Caco-2 (cell line): ENCODE measurements around the gene PEX6. TPM values are rescaled to one million over a fixed set of nuclear protein-coding genes. Genes with fewer than 3 reads are reported as not detected.

Source experiments
- BruUV-seq: library from RNA; stranded (reverse); fragments of 400-500 nt; replicated peaks from 2 replicates; lab custom pipeline; 2021; lab: Mats Ljungman, UMichigan
- CTCF ChIA-PET: fragments of 300-600 bp; sonication (Branson Sonifier 250); formaldehyde crosslinking; loops from one replicate; lab custom pipeline; 2022; ENCODE audit warnings: antibody characterized with exemption; lab: Charles Lee
- POLR2A ChIA-PET: fragments of 300-600 bp; sonication (Branson Sonifier 250); formaldehyde crosslinking; loops from one replicate; lab custom pipeline; 2022; ENCODE audit warnings: antibody characterized with exemption; lab: Charles Lee
- DNase-seq, 2 experiments: peaks; one replicate each; pipeline versions ENCODE4 v3.0.0 to v3.0.0-alpha.2; 2020 to 2022
- H3K27me3 ChIP-seq: replicated peaks from 2 replicates; pipeline ENCODE4 v1.6.0; 2011; ENCODE audit warnings: low read length; ENCODE audit not compliant: control insufficient read depth, insufficient read depth
- H3K36me3 ChIP-seq: 2 replicates; pipeline ENCODE4 v1.5.1; 2011; ENCODE audit warnings: low read length; ENCODE audit not compliant: control insufficient read depth, insufficient read depth
- H3K4me1 ChIP-seq: fragments of 250-450 bp; sonication (Bioruptor Pico); 2 replicates; pipeline ENCODE4 v1.5.1; 2020; ENCODE audit warnings: mild to moderate bottlenecking
- H3K4me3 ChIP-seq: 2 replicates; pipeline ENCODE4 v1.5.1; 2011; ENCODE audit warnings: low read depth, mild to moderate bottlenecking, control low read depth, low read length
- H3K9me3 ChIP-seq: fragments of 250-450 bp; sonication (Bioruptor Pico); 2 replicates; pipeline ENCODE4 v1.5.1; 2020; ENCODE audit warnings: mild to moderate bottlenecking, moderate library complexity
- H3K27ac Mint-ChIP-seq: one replicate; pipeline ENCODE4 v1.8.0; 2022; ENCODE audit warnings: mixed read lengths; ENCODE audit not compliant: unreplicated experiment
- H3K27me3 Mint-ChIP-seq: one replicate; pipeline ENCODE4 v1.8.0; 2022; ENCODE audit warnings: mixed read lengths; ENCODE audit not compliant: insufficient read depth, unreplicated experiment
- H3K36me3 Mint-ChIP-seq: one replicate; pipeline ENCODE4 v1.8.0; 2022; ENCODE audit warnings: mild to moderate bottlenecking, mixed read lengths; ENCODE audit not compliant: insufficient read depth, unreplicated experiment
- H3K4me1 Mint-ChIP-seq: one replicate; pipeline ENCODE4 v1.8.0; 2022; ENCODE audit warnings: low read depth, mixed read lengths; ENCODE audit not compliant: unreplicated experiment
- H3K4me3 Mint-ChIP-seq: one replicate; pipeline ENCODE4 v1.8.0; 2022; ENCODE audit warnings: mild to moderate bottlenecking, moderate library complexity, mixed read lengths; ENCODE audit not compliant: unreplicated experiment
- H3K9me3 Mint-ChIP-seq: one replicate; pipeline ENCODE4 v1.8.0; 2022; ENCODE audit warnings: mixed read lengths; ENCODE audit not compliant: unreplicated experiment
- CTCF ChIP-seq, 2 experiments: fragments of 200-600 bp in 1 of 2; IDR thresholded peaks; 1 replicate in 1 of 2; 2 replicates in 1 of 2; pipeline versions ENCODE4 v1.5.1 to v1.8.0; 2011 to 2022; ENCODE audit warnings: antibody characterized with exemption in 1 of 2, control low read depth in 1 of 2, inconsistent platforms in 1 of 2, low read depth in 1 of 2, low read length in 1 of 2, mild to moderate bottlenecking in 1 of 2, moderate library complexity in 1 of 2; ENCODE audit not compliant: insufficient read depth in 1 of 2, severe bottlenecking in 1 of 2, unreplicated experiment in 1 of 2
- intact Hi-C: fragments of 100-400 bp; cut with micrococcal nuclease; formaldehyde crosslinking; loops from one replicate; pipeline ENCODE4 v1.10.0; 2022; ENCODE audit not compliant: unreplicated experiment
- total RNA-seq: library from RNA; stranded (reverse); gene quantifications from 2 replicates; pipeline ENCODE4 v1.2.3, GENCODE V29; 2022

Gene PEX6
- total RNA-seq, 1 experiment from 2014 or later, result 6.9 TPM

GRCh38 chr6:42923666-42924065, 55.3 kb downstream of the PEX6 start:
- Mint-ChIP-seq H3K27ac (no peak overlapping the region), H3K27me3 (no peaks in the 10 kb centered on the region), H3K9me3 (no peaks in the 10 kb centered on the region), H3K4me1 (no peaks in the 10 kb centered on the region), H3K4me3 (no peak overlapping the region), H3K36me3 (no peaks in the 10 kb centered on the region)
- ChIA-PET CTCF (no interaction called here), POLR2A (no interaction called here)
- no TSS peak for BruUV-seq
- Histone ChIP-seq H3K4me3 (no peak overlapping the region), H3K27me3 (no peaks in the 10 kb centered on the region), H3K4me1 (peaks cover 4% of the 10 kb centered on the region), H3K36me3 (no peaks in the 10 kb centered on the region), H3K9me3 (no peaks in the 10 kb centered on the region)
- no peak for DNase-seq
- intact Hi-C loops, result no loop called here
- no peak for TF ChIP-seq CTCF (IDR thresholded peaks at IDR 0.05; ENCODE audit: insufficient read depth in 1 of 2, low read depth in 1 of 2, low read length in 1 of 2, severe bottlenecking in 1 of 2, unreplicated experiment in 1 of 2)

DNA sequence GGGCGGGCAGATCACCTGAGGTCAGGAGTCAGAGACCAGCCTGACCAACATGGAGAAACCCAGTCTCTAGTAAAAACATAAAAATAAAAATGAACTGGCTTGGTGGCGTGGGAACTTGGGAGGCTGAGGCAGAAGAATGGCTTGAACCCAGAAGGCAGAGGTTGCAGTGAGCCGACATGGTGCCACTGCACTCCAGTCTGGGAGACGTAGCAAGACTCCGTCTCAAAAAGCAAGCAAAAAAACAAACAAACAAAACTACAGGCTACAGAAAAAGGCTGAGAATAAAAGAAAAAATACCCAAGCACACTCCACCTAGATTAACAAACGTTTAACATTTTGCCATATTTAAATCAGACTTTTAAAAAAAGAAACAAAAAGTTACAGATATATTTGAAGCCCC, 57.2 kb downstream of the PEX6 start:
- no peak overlapping the region for H3K27ac Mint-ChIP-seq
- intact Hi-C loops, result no loop called here
- Histone ChIP-seq H3K9me3 (no peaks in the 10 kb centered on the region), H3K27me3 (no peaks in the 10 kb centered on the region), H3K4me1 (no peaks in the 10 kb centered on the region), H3K36me3 (no peaks in the 10 kb centered on the region), H3K4me3 (no peak overlapping the region)
- H3K9me3 Mint-ChIP-seq, result no peaks in the 10 kb centered on the region
- no peak overlapping the region for H3K4me3 Mint-ChIP-seq
- no peak for TF ChIP-seq CTCF (IDR thresholded peaks at IDR 0.05; ENCODE audit: insufficient read depth in 1 of 2, low read depth in 1 of 2, low read length in 1 of 2, severe bottlenecking in 1 of 2, unreplicated experiment in 1 of 2)
- ChIA-PET CTCF (no interaction called here), POLR2A (interaction anchor here (0.7 kb wide), 1 partner anchor 71 kb away, joined by 4 read pairs; no protein-coding TSS in a partner anchor)
- no peaks in the 10 kb centered on the region for H3K27me3 Mint-ChIP-seq
- no TSS peak for BruUV-seq
- no peaks in the 10 kb centered on the region for H3K4me1 Mint-ChIP-seq
- no peak for DNase-seq
- H3K36me3 Mint-ChIP-seq, result no peaks in the 10 kb centered on the region

DNA sequence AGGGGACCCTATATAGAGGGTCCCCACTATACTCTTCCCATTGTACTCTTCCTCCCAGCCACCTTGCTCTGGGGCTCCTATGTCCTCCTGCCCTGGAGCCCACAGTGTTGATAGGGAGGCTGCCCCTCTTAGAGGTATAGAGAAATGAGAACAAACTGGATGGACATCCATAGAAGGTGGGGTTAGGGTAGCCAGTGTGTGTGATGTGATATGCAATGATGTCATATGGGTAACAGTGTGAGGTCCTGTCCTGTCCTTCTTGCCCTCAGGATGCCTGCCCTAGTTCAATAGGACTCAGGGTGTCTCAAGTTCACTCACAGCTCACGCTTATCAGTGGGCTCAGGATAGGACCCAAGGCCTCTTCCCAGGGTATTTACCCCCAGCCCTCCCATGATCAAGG, 62.7 kb downstream of the PEX6 start:
- BruUV-seq, result no TSS peak
- DNase-seq, result no peak
- no peaks in the 10 kb centered on the region for H3K4me1 Mint-ChIP-seq
- H3K9me3 Mint-ChIP-seq, result no peaks in the 10 kb centered on the region
- H3K4me1 ChIP-seq, result no peaks in the 10 kb centered on the region
- H3K4me3 ChIP-seq, result no peak overlapping the region
- no peak overlapping the region for H3K4me3 Mint-ChIP-seq
- H3K27me3 ChIP-seq, result no peaks in the 10 kb centered on the region; the same call in 1 of the 2 replicates
- intact Hi-C loops, result no loop called here
- no peaks in the 10 kb centered on the region for H3K36me3 Mint-ChIP-seq
- H3K27me3 Mint-ChIP-seq, result no peaks in the 10 kb centered on the region
- POLR2A ChIA-PET, result no interaction called here
- CTCF ChIA-PET, result no interaction called here
- TF ChIP-seq CTCF (IDR thresholded peaks at IDR 0.05; ENCODE audit: insufficient read depth in 1 of 2, low read depth in 1 of 2, low read length in 1 of 2, severe bottlenecking in 1 of 2, unreplicated experiment in 1 of 2), result no peak
- H3K27ac Mint-ChIP-seq, result no peak overlapping the region
- H3K9me3 ChIP-seq, result no peaks in the 10 kb centered on the region
- no peaks in the 10 kb centered on the region for H3K36me3 ChIP-seq
